Right forelimb (tissue), 1 donor: ENCODE results near the gene TRIOBP.

Experiments
- DNase-seq: peaks from one replicate; pipeline ENCODE4 v3.0.0-alpha.2; 2018

The TRIOBP gene

DNA sequence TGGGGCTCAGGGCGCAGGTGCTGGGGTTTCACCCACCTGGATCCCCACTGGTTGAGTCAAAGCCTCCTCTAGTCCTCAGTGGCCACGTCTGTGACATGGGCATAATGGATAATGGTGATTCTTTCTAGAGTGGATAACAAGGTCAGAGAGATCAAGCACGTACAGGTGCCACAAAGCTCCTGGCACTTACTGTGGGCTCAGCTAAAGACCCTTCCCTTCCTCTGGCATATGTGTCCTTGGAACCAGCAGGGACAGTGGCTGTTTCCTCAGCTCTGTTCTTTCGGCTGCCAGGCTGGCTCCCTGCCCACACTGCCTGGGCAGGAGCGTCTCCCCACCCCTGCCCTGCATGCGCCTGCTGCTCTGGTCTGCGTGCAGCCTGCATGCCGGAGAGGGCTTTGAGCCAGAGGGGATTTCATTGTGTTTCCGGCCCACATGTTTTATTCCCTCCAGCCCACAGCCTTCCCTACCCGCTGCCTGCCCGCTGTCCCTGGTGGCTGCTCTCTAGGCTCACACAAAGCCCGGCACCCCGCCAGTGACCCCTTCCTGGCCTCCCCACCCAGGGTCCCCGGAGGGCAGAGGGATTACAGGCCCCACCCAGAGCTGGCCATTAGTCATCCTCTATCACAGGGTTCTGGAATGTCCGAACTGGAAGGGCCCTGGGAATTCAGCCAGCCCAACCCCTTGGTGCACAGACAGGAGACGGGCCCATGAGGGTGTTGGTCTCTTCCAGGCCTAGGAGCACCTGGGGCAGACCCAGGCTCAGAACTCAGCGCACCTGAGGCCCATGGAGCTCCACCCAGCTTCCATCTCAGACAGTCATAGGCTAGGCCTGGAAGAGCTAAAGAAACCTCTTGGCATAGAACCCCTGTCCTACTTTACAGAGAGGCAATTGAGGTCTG lies 55.6 kb downstream of the TRIOBP start:
- DNase-seq = peak; percentile 77

DNA sequence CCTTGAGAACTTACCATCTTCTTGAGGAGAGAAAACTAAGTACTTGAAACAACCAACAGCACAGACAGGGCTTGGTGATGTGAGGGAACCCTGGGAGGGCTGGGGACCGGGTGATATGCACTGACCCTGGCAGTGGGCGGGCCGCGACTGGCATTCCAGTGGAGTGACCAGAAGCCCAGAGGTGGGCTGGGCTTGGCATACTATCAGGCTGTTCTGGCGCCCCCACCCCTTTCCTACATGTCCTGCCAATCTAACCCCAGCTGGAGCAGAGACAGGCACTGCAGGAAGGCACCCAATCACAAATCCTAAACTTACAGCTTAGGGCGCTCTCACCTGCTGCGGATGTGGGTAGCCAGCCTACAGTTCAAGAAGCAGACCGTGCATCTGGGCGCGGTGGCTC lies 56.9 kb downstream of the TRIOBP start:
- DNase-seq = no peak

DNA sequence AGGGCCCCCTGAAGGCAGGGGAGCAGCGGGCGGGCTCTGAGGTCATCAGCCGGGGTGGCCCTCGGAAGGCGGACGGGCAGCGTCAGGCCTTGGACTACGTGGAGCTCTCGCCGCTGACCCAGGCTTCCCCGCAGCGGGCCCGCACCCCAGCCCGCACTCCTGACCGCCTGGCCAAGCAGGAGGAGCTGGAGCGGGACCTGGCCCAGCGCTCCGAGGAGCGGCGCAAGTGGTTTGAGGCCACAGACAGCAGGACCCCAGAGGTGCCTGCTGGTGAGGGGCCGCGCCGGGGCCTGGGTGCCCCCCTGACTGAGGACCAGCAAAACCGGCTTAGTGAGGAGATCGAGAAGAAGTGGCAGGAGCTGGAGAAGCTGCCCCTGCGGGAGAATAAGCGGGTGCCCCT lies 60.8 kb downstream of the TRIOBP start:
- DNase-seq = no peak

DNA sequence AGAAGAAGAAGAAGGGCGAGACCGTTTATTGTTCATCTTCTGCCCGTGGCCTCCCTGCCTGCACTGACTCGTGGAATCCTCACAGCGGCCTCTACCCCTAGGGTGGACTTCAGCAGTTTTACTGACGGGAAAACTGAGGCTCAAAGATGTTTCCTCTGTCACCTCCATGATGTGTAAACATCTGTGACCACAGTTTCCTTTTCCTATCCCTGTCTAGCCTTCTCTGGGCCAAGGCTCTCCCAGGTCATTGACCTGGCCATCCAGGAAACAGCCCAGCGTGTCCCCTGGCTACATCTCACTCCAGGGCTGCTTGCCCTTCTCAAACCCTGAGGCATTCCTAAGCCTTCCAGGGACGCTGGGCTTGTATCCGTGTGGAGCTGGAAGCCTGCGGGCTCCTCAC lies 61.8 kb downstream of the TRIOBP start:
- no peak for DNase-seq

DNA sequence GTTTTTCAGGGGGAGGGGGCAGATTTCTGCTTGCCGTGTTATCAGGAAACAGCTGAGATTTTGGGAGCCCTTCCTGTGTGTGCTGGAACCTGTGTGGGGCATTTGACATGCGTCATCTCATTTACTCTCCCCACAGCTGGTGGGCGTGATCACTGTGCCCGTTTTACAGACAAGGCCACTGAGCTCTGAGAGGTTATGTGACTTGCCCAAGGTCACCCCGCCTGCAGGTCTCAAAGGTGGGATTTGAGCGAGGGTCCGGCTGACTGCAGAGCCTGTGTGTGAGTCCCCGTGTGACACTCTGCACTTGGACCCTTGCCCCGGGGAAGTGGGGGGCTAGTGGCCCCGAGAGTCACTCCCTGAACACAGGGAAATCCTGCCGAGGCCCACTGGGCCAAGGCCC lies 62.4 kb downstream of the TRIOBP start:
- no peak for DNase-seq

DNA sequence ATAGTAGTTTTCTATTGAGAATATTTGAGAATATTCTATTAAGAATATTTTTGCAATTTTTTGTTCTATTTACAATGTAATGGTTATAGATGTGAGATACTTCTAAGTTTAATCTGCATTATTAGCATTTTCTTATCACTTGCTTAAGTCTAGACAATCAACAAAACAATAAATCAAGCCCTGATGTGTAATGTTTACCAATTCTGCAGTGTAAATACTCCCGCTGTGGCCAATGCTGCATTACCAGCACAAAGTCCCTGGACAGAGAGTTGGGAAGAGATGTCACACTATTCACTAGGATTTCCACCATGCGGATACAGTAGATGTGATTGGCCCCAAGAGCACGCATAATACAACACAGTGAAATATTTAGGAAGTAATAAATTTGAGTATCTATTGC lies 63.3 kb downstream of the TRIOBP start:
- no peak for DNase-seq

DNA sequence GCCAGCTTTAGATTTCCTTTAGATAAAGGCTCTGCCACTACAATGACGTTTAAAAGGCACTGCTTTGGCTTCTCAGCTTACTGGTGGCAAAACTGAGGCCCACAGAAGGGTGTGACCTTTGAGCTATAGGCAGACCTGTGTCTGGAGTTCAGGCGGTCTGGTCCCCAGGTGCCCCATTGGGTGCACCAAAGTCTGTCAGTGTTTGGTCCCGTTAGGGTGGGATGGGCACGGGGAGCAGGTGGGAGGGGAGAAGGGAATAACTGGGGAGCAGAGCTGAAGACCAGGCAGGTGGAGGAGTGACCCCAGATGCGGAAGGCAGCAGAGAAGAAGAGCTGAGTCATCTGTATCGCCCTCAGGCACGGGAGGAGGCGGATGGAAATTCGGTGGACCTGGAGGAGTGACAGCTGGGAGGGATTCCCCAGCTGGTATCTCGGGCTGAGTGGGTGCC lies 65.6 kb downstream of the TRIOBP start:
- no peak for DNase-seq

DNA sequence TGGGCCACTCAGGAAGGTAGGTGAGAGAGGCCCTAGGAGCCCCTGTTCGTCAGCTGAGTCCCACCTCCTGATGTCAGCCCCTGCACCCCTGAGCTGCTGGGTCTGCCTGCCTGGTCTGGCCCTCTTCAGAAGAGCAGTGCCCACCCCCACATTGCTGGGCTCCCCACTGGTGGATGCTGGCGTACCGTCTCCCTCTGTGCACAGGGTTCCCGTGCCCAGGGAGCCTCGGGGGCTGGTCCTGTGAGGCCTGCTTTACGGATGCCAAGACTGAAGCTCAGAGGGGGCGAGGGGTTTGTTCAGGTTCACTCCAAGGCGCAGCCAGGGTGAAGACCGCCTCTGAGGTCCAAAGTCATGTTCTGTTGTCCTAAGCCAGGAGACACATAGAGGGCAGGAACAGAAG lies 66.2 kb downstream of the TRIOBP start:
- no peak for DNase-seq

DNA sequence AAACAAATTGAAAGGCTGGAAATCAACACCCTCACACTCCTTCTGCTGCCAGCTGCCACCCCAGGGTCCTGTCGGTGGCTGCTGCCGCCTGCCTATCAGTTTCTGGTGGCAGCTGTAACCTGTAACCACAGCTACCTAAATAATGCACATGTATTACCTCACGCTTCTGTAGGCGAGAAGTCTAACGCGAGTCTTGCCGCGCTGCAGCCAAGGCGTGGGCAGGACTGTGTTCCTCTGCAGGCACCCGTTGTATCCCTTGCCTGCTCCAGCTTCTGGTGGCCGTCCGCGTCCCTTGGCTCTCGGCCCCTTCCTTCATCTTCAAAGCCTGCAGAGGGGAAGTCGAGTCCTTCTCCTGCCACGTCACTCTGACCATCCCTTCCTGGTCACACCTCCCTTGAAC lies 66.8 kb downstream of the TRIOBP start:
- DNase-seq = no peak

DNA sequence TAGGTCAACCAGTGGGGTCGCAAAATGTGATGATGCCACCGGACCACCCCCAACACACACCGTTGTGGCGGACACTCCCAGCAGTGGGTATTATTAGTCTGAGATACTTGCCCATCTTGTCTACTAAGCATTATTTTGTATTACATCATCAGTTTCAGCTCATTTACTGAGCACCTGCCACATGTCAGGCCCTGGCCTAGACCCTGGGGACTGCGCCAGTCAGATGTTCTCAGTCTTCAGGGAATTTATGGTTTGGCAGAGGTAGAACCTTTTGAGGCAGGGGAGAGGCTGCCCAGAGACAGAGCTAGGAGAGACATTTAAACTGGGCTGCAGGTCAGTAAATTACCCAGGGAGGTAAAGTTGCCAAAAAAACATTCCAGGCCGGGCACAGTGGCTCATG lies 67.8 kb downstream of the TRIOBP start:
- no peak for DNase-seq

DNA sequence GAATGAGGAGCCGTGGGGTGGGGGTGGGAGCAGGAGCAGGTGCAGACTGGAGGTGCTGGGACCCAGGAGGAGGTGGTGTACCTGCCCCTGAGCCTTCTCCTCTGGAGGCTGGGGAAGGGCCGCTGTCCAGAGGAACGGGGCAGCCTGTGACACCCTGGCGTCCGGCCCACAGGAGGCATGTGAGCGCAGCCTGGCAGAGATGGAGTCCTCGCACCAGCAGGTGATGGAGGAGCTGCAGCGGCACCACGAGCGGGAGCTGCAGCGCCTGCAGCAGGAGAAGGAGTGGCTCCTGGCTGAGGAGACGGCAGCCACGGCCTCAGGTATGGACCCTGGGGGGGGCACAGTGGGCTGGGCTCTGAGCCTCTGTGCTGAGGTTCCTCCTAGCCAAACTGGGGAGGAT lies 68.7 kb downstream of the TRIOBP start:
- DNase-seq = no peak

DNA sequence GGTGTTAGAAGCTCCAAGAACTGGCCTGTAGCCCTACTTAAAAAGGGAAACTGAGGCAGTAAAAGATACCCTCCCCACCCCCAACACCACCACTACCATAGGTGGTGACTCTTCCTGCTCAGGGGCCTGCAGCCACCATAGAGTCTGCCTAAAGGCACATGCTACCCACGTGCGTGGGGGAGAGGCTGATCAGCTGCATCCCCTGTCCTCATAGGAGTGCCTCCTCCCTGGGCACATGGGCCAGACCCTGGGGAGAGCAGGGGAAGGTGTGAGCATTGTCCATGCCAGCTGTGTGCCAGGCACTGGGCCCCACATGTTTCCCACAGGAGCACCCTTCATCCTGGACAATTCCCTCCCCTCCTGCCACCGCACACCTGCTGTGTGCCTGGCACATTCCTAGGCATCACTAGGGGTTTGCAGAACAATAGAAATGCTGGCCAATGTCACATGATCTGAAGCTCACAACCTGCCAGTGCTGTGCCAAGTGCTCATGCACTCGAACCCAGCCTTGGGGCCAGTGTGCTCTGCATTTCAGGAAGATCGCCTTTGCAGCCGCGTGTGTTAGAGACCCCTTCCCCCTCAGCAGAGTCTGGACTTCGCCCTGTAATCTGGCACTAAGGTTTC lies 69.2 kb downstream of the TRIOBP start:
- DNase-seq = no peak

DNA sequence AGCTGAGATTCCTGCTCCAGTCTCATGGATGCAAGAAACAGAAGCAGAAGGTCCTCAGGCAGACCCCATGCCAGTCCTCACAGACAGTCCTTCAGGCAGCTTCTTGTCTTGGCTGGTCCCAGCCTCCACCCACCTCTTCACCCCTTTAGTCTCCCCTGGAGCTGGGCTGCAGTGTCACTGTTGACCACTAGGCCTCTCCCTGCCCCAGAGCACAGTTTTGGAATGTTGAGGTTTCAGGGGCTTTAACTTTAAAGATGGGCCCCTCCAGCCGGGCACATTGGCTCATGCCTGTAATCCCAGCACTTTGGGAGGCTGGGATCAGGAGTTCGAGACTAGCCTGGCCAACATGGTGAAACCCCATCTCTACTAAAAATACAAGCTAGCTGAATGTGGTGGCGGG lies 71.4 kb downstream of the TRIOBP start:
- DNase-seq = no peak

DNA sequence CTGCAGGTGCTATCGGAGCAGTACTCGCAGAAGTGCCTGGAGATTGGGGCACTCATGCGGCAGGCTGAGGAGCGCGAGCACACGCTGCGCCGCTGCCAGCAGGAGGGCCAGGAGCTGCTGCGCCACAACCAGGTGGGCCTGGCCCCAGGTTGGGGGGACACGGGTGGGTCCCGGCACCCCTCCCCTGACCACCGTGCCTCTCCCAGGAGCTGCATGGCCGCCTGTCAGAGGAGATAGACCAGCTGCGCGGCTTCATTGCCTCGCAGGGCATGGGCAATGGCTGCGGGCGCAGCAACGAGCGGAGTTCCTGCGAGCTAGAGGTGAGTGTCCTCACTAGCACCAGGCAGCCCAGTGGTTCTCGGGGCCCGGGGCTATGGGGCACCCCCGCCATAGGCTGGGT lies 72.2 kb downstream of the TRIOBP start:
- no peak for DNase-seq

DNA sequence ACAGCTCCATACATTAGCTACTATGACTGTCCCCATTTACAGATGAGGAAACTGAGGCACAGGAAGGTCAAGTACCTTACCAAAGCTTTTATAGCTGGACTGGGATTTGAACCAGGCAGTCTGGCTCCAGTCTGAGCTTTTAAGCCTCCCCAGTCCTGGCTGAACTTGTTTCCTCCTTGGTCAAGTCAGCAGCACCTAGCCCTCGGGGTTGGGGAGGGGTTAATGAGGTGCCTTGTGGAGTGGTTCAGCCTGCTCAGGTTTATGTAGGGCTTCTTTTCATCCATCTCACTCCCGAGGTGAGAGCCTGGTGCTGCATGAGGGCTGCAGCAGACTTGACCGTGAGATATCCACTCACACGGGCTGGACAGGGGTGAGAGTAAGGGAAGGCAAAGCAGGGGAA lies 74.2 kb downstream of the TRIOBP start:
- DNase-seq = no peak

DNA sequence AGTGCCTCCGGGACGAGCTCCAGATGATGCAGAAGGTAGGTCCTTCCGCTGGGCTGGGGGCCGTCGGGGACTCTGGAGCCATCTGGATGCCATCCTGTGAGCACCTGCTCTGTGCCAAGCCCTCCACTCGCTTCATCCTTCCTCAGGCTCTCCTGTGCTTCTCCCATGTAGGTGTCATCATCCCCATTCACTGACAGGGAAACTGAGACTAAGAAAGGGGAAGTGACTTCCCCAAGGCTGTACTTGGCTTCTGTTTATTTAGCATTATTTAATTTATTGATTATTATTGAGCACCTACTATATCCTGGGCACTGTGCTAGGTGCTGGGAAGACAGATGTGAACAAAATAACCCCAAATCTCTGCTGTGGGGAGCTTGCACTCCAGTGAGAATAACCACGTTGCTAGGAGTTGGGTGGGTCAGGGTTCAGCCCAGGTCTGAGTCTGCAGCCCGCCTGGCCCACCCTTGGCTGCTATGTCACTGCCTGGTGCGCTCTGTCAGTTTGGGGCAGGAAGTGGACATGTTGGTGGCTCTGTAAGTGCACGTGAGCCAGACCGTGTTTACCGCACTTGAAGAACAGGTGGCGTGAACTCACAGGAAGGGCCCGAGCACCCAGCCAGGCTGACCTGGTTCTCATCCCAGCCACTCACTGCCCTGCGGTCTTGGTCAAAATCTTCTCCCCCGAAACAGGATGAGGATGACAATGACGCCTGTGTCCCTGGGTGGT lies 75.0 kb downstream of the TRIOBP start:
- no peak for DNase-seq

DNA sequence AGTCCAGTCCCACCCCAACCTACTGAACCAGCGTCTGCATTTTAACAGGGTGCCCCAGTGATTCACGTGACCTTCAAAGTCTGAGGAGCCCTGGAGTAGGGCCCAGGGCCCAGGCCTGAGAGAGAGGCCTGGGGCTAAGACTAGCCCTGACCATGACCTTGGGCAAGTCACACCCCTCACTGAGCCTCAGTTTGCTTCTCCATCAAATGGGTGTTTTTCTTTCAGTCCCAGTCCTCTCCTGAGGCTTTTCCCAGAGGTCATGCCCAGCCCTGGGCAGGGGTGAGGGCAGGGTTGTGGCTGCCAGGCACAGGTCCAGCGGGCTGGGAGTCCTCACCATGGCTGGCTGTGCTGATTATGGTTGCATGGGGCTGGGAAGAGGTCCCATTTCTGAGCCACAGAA lies 77.9 kb downstream of the TRIOBP start:
- DNase-seq = no peak

DNA sequence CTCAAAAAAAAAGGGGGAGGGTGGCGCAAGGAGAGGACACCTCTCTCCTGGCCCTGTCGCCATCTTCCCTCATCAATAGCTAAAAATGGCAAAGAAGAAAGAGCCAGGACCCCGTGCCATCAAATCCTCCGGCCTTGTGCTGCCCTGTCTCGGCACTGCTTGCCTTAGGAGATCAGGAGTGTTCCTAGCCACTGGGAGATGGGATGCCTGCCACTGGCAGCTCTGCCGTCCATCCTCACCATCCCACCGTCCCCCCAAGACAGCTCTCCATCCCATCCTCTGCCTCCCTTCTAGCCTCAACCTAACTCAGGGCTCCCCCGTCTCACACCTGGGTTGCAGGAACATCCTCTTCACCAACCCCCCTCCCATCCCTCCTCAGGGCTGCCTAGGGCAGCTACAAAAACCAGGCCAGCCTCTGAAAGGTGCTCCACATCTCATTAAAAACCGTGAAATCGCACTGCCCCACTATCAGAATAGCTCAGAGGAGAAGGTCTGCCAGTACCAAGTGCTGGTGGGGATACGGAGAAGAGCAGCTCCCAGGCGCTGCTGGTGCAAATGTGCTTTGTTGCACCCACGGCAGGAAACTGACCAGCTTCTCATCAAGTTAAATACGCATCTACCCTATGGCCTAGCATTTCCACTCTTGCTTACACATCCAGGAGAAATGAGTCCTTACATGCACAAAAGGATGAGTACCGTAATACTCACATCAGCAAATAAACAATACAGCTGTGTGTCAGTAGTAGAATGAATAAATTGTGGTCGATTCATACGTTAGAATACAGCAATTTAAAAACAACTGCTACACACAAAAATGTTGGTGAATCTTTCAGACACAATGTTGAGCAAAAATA lies 79.2 kb downstream of the TRIOBP start:
- no peak for DNase-seq

DNA sequence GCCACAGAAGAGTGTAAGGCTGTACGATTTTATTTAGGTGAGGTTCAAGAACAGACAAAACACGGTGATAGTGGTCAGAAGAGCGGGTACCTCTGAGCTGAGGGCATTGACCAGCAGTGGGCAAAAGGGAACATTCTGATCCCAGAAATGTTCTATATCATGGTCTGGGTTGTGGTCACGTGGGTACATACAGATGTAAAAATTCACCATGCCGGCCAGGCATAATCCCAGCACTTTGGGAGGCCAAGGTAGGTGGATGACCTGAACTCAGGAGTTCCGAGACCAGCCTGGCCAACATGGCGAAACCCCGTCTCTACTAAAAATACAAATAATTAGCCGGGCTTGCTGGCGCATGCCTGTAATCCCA lies 79.8 kb downstream of the TRIOBP start:
- DNase-seq = no peak

DNA sequence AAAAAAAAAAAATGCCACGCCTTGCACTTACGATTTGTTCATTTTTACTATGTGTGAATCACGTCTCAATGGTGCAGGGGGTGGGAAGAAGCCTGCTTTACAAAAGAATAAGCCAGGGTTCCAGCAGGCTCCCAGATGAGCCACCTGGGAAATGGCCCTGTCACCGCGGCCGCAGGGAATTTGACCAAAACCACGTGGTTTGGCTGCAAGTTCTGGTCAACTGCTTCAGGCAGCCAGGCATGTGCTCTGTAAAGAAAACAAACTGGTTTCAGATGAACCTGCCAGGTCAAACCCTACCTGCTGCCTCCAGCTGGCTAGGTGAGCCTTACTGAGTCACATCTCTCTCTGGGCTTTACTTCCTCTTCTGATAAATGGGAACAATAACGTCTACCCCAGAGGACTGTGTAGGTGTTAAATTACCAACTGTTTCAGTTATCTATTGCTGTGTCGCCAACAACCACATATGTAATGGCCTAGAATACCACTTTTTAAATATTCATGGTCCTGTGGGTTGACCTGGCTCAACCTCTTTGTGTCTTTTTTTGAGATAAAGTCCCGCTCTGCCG lies 80.4 kb downstream of the TRIOBP start:
- no peak for DNase-seq

DNA sequence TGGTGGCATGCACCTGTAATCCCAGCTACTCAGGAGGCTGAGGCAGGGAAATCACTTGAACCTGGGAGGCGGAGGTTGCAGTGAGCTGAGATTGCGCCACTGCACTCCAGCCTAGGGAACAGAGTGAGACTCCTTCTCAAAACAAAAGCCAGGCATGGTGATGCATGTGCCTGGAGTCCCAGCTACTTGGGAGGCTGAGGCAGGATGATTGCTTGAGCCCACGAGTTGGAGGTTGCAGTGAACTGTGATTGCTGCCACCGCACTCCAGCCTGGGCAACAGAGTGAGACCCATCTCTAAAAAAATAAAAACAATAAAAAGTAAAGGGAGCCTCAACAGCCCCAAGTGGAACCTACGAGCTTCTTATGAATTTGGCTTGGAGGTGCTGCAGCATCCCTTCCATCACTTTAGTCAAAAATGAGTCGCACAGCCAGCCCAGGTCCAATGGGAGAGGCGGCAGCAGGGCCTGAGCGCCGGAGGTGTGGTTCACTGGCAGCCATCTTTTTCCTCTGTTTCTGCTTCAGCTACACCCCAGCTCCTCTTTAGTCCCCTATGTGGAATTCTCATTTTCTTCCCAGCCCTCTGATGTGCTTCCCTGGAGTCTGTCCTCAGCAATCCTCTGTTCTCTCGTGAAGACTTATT lies 81.6 kb downstream of the TRIOBP start:
- no peak for DNase-seq

DNA sequence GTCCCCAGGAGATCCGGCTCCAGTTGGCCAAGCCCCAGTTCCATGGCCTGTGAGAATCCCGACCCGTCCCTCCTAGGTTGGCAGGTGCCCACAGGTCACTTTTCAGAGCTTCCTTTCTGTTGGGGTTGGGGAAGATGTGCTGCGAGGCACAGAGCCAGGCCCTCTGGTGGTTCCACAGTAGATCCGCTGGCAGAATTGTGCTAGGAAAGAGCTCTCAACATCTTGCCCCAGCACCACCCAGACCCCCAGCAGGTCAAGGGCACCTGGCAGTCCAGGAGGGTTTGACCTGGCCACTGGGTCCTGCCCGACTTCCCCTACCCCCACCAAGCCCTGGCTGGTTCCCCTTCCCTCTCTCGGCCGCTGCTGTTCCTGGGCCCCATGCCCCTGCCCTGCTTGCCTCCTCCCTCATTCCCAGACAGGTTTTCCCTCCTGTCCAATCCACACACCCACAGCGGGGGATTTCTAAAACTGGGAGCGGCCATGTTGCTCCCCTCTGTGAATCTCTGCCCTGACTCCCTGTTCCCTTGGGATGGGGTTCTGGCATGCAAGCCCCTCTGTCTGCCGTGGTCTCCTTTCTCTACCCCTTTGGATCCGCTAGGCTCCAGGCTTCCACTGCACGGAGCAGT lies 84.7 kb downstream of the TRIOBP start:
- no peak for DNase-seq
